IPS-18a (cell line): Measurements from ENCODE around the gene URAD.
"Not testable (repeated sequence)": the region's sequence is repeated elsewhere in the genome, so short reads cannot be mapped to it uniquely, and the experiment has no call there.

ENCODE experiments used
- H3K27ac ChIP-seq: one replicate; pipeline ENCODE4 v1.5.1; 2013; ENCODE audit warnings: low read length
- H3K27me3 ChIP-seq: one replicate; pipeline ENCODE4 v1.6.1; 2013; ENCODE audit warnings: mild to moderate bottlenecking, low read length; ENCODE audit not compliant: control insufficient read depth, insufficient read depth
- H3K36me3 ChIP-seq: one replicate; pipeline ENCODE4 v1.6.1; 2013; ENCODE audit warnings: low read depth, low read length; ENCODE audit not compliant: control insufficient read depth
- H3K4me1 ChIP-seq: one replicate; pipeline ENCODE4 v1.6.1; 2013; ENCODE audit warnings: low read depth, low read length; ENCODE audit not compliant: control insufficient read depth
- H3K4me3 ChIP-seq: one replicate; pipeline ENCODE4 v1.5.1; 2013; ENCODE audit warnings: low read length
- H3K9ac ChIP-seq: one replicate; pipeline ENCODE4 v1.6.1; 2013; ENCODE audit warnings: mild to moderate bottlenecking, low read length, moderate library complexity
- H3K9me3 ChIP-seq: one replicate; pipeline ENCODE4 v1.6.1; 2013; ENCODE audit warnings: low read depth, low read length; ENCODE audit not compliant: control insufficient read depth

URAD gene

GRCh38 chr13:27967203-27967735, 21.2 kb downstream of the URAD start:
- Histone ChIP-seq H3K27ac (no peak overlapping the region), H3K27me3 (peaks cover 100% of the 10 kb centered on the region), H3K4me3 (no peak overlapping the region), H3K9ac (no peak overlapping the region), H3K36me3 (no peaks in the 10 kb centered on the region), H3K4me1 (peaks cover 32% of the 10 kb centered on the region), H3K9me3 (no peaks in the 10 kb centered on the region)

DNA sequence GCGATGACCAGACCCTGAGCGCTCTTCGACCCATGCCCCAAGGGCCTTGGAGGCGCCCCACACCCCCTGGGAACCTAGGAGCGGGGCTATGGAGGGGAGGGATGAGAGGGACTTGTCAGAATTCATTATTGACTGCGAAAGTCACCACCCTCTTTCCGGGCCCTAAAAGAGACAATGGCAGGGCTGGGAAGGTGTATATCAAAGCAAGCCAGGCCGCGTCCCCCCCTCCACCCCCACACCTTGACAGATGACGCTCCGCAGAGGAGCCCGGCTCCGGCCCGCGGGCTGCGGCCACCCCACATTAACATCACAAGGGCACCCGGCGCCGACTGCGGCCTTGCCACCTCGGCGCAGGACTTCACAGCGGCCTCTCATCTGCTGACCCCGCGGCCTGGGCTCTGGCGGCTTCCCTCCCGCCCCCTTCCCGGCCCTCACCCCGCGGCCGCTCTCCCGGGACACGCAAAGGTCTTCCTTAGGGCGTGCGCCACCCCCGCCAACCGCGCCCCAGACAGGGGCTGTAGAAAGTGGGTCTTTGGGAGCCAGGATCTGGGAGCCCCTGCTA, 21.8 kb downstream of the URAD start:
- Histone ChIP-seq H3K4me3 (no peak overlapping the region), H3K4me1 (peaks cover 35% of the 10 kb centered on the region)

DNA sequence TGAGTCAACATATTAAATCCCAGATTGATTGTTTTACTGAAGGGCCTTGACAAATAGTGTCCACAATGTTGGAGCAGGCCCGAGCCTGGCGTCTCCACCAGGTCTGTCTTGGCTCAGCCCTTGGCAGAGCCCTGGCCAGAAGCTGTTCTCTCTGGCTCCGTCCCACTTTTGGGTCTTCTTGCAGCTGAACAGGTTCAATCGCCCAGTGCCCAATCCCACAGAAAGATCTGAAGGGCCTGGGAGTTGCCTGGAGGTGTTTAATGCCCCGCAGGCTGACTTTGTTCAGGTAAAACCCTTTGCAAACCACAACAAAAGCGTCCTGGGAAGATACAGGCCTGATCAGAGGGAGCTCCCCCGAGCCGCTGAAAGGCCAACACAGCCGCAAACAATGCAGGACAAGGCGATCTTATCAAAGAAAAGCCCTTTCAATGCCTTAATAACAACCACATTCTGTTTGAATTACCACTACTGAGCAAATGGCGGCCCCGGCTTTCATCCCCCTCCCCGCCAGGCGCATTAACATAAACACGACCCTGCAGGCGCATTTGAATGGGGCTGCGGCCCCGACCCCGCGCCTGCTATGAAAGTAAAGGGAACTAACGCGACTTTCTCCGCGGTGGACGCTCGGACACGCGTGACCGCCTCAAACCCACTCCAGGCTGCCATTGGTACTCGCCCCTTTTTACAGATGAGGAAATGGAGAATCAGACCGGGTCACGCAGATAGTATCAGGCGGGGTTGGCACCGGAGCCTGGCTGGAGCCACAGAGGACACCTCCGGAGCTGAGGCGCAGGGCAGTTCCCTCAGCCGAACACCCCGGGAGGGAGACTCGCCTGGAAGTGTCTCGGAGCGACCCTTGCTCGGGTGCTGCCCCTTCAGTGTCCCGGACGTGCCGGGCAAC, 22.5 kb downstream of the URAD start:
- Histone ChIP-seq H3K9ac (no peak overlapping the region), H3K27me3 (peaks cover 100% of the 10 kb centered on the region), H3K4me1 (peaks cover 36% of the 10 kb centered on the region), H3K27ac (no peak overlapping the region), H3K4me3 (no peak overlapping the region), H3K9me3 (no peaks in the 10 kb centered on the region), H3K36me3 (no peaks in the 10 kb centered on the region)

More for the DNA sequence above, 21.8 kb downstream of the URAD start:
- Histone ChIP-seq H3K27ac (no peak overlapping the region), H3K27me3 (peaks cover 100% of the 10 kb centered on the region), H3K9ac (no peak overlapping the region), H3K9me3 (no peaks in the 10 kb centered on the region), H3K36me3 (no peaks in the 10 kb centered on the region)

DNA sequence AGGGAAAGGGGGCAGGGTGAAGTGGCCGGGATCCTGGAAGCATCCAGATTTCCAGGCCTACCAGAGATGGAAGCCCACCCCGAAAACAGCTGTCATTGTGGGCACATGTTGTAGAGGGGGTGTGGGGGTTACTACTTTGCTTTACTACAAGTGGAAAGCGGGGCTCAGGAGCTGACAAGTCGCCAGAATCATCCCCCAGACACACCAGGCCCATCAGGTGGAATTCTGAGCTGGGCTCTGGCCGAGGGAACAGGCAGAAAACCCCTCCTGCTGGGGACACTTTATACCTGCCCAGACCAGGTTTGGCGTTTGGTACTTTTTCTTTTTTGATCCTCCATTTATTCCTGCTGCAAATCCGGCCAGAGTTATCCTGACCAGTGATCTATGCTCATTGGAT, 23.2 kb downstream of the URAD start:
- no peaks in the 10 kb centered on the region for H3K9me3 ChIP-seq
- H3K36me3 ChIP-seq: no peaks in the 10 kb centered on the region
- no peak overlapping the region for H3K27ac ChIP-seq
- H3K4me1 ChIP-seq: peaks cover 35% of the 10 kb centered on the region
- no peak overlapping the region for H3K9ac ChIP-seq
- H3K27me3 ChIP-seq: peaks cover 100% of the 10 kb centered on the region
- H3K4me3 ChIP-seq: no peak overlapping the region

DNA sequence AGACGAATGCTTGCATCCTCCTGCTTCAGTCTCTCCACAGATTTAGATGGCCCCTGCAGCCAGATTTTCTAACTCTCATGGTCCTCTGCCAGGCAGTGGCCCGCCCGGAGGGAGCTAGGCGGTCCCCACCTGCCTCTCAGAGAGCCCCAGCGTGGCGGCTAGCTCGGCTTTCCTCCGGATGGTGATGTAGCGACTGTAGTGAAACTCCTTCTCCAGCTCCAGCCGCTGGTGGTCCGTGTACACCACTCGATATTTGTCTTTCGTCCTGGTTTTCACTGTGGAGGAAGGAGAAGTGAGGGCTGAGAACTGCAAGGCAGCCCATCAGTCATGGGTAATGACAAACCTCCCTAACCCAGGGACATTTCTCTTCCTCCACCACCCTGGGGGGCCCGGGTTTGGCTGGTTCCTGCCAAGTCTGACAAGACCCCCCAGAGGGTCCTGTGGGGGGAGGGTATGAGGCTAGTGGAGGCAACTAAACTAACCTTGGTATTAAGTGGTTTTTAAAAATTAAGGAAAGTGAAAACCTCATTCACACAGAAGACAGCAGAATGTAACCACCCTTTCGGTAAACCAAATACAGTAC, 23.7 kb downstream of the URAD start:
- Histone ChIP-seq H3K9ac (no peak overlapping the region), H3K4me1 (peaks cover 34% of the 10 kb centered on the region), H3K27ac (no peak overlapping the region), H3K9me3 (no peaks in the 10 kb centered on the region), H3K36me3 (no peaks in the 10 kb centered on the region), H3K27me3 (peaks cover 100% of the 10 kb centered on the region), H3K4me3 (no peak overlapping the region)

DNA sequence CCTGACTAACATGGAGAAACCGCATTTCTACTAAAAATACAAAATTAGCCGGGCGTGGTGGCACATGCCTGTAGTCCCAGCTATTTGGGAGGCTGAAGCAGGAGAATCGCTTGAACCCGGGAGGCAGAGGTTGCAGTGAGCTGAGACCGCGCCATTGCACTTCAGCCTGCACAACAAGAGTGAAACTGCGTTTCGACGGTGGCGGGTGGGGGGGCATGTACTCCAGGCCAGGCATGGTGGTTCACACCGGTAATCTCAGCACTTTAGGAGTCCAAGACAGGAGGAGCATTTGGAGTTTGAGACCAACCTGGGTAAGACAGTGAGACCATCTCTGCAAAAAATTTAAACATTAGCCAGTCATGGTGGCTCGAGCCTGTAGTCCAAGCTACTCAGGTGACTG, 24.3 kb downstream of the URAD start:
- Histone ChIP-seq H3K27me3 (peaks cover 100% of the 10 kb centered on the region), H3K4me1 (peaks cover 28% of the 10 kb centered on the region)
- H3K27ac ChIP-seq, H3K9me3 ChIP-seq, H3K9ac ChIP-seq, H3K4me3 ChIP-seq, H3K36me3 ChIP-seq: not testable (repeated sequence)

DNA sequence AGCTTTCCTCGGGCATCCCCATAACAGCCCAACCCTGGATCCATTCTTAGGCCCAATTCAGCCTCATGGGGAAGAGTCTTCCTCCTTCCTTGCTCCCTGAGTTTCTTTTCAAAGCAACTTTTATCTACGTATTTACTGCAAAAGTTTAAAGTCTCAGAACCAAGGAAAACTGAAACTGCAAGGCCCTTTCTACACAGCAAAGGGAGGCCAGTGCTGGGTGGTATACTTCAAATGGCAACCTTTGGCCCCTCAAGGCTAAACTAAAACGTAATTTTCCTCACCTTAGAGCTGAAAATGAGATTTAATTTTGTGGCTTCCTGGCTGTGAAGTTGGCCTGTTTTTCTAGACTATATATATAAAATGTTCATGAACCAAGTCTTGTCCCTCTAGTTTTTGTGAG, 25.0 kb downstream of the URAD start:
- H3K4me1 ChIP-seq: peaks cover 27% of the 10 kb centered on the region
- peaks cover 100% of the 10 kb centered on the region for H3K27me3 ChIP-seq
- H3K4me3 ChIP-seq: no peak overlapping the region
- no peak overlapping the region for H3K27ac ChIP-seq
- H3K9ac ChIP-seq: no peak overlapping the region
- H3K9me3 ChIP-seq: no peaks in the 10 kb centered on the region
- H3K36me3 ChIP-seq: no peaks in the 10 kb centered on the region

- Histone ChIP-seq H3K36me3 (no peaks in the 10 kb centered on the region), H3K9ac (no peak overlapping the region), H3K4me1 (peaks cover 27% of the 10 kb centered on the region), H3K9me3 (no peaks in the 10 kb centered on the region), H3K27me3 (peaks cover 100% of the 10 kb centered on the region), H3K4me3 (no peak overlapping the region), H3K27ac (no peak overlapping the region)
These were observed 25.5 kb downstream of the URAD start for GRCh38 chr13:27962982-27963381.

GRCh38 chr13:27962128-27962841, 26.2 kb downstream of the URAD start:
- Histone ChIP-seq H3K9ac (no peak overlapping the region), H3K4me1 (peaks cover 27% of the 10 kb centered on the region), H3K4me3 (peak overlapping the region; percentile 41), H3K27me3 (peaks cover 100% of the 10 kb centered on the region), H3K36me3 (no peaks in the 10 kb centered on the region), H3K27ac (no peak overlapping the region), H3K9me3 (no peaks in the 10 kb centered on the region)

GRCh38 chr13:27961227-27962085, 27.0 kb downstream of the URAD start:
- Histone ChIP-seq H3K36me3 (no peaks in the 10 kb centered on the region), H3K27ac (no peak overlapping the region), H3K9ac (no peak overlapping the region), H3K9me3 (no peaks in the 10 kb centered on the region), H3K4me1 (peaks cover 27% of the 10 kb centered on the region), H3K4me3 (peak overlapping the region; percentile 41), H3K27me3 (peaks cover 100% of the 10 kb centered on the region)
